Hepatocyte (in vitro differentiated cells): ENCODE measurements around the gene SPRR5.

ENCODE experiments used
- CTCF ChIP-seq: fragments of 200-600 bp; sonication (generic); IDR thresholded peaks from 2 replicates; pipeline ENCODE4 v1.5.1; 2016; ENCODE audit warnings: antibody characterized with exemption, mild to moderate bottlenecking; ENCODE audit not compliant: poor library complexity
- EZH2 ChIP-seq: fragments of 200-600 bp; sonication (generic); IDR thresholded peaks from 2 replicates; pipeline ENCODE4 v1.6.1; 2016; ENCODE audit warnings: antibody characterized with exemption, mild to moderate bottlenecking, borderline replicate concordance

- TF ChIP-seq EZH2 (no peak), CTCF (no peak)
Observed at GRCh38 chr1:152933196-152933595, 13.8 kb upstream of the SPRR5 start.
